EH (cell line): ENCODE results near the gene HSFX2.
"Not testable (repeated sequence)": the region's sequence is repeated elsewhere in the genome, so short reads cannot be mapped to it uniquely, and the experiment has no call there.

Source experiments
- DNase-seq: peaks from one replicate; pipeline ENCODE4 v3.0.0-alpha.2; 2015; ENCODE audit warnings: low read depth

The HSFX2 gene, protein sequence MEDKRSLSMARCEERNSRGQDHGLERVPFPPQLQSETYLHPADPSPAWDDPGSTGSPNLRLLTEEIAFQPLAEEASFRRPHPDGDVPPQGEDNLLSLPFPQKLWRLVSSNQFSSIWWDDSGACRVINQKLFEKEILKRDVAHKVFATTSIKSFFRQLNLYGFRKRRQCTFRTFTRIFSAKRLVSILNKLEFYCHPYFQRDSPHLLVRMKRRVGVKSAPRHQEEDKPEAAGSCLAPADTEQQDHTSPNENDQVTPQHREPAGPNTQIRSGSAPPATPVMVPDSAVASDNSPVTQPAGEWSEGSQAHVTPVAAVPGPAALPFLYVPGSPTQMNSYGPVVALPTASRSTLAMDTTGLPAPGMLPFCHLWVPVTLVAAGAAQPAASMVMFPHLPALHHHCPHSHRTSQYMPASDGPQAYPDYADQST

DNA sequence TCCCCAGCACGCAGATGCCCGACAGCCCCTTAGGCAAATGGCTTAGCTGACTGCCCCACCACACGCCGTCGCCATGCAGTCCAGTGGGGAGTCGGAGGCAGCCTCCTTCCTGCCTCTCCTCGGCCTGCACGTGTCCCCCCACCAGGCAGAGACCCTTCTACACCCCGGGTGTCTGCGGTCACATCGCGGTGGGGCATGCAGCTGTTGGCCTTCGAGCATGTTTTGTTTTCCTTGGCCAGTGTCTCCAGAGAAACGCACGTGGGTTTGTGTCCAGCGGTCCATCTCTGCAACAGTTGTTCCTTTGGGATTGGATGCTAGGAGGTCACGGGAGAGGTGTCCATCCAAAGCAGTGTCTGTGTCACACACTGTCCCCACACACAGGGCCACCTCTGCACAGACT, at the start of gene HSFX2:
Gene HSFX2 (minus strand): TSS at position 101 of the 400 bp plus-strand sequence. CDS start 614 bp downstream, outside the sequence.
- DNase-seq = not testable (repeated sequence)

DNA sequence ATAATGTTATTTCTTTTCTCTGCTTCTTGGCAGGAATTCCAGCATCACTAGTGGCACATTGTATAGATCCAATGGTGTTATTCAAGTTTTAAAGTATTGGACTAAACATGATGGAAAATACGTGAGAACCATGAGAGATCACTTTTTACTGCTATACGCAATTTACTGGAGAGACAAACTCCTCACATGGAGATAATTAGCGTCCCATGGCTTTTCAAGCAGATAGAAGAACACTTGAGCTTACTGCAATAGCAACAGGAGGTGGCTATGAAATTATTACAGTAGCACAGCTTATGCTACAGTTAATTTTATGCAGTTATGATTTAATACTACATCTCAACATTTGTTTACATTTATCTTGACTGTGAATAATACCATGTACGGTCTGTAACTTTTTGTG, 48.4 kb upstream of the HSFX2 start:
- no peak for DNase-seq

DNA sequence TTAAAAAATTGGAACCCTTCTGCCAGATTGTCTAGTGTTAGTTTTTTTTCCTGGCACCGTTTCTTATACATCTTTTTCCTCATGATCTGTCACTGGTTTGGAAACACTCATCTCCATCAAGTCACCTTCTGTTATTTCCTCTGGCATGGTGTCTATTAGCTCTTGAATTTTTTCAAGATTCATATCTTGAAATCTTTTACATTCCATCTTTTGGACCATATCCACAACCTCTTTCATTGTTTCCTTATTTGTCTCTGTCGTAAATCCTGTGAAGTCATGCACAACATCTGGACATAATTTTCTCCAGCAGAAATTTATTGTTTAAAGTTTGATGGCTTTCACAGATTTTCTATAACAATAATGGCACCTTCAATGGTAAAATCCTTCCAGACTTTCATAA, 46.7 kb upstream of the HSFX2 start:
- DNase-seq = peak; percentile 49

DNA sequence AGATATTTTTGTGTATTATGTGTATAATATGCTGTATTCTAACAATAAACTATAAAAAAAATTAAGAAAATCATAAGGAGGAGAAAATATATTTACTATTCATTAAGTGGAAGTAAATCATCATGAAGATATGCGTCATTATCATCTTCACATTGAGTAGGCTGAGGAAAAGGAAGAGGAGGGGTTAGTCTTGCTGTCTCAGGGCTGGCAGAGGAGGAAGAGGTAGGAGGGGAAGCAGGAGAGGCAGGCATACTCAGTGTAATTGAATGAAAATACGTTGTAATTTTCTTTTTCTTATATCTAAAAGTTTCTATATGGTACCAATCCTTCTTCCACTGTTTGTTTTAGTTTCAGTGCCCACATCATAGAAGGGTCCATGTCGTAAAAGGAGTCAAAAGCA, 46.3 kb upstream of the HSFX2 start:
- DNase-seq = peak; percentile 1

DNA sequence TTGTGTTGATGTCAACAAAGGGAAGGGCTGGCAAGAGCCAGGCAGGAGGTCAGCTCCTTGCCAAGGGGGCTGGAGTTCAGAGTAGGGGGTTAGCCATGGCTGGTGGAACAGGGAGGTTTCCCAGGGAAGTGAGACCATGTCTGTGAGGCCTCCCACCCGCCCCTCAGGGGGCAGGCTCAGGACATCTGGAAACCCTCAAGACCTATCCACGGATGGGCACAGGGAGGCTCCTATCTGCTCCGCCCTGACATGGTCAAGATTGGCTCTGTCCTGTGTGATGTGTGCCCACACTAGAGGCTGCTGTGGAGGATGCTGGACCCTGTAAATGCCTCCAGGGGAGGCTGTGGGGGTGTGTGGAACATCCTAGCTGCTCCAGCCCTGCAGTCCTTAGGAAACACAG, 44.5 kb upstream of the HSFX2 start:
- no peak for DNase-seq

DNA sequence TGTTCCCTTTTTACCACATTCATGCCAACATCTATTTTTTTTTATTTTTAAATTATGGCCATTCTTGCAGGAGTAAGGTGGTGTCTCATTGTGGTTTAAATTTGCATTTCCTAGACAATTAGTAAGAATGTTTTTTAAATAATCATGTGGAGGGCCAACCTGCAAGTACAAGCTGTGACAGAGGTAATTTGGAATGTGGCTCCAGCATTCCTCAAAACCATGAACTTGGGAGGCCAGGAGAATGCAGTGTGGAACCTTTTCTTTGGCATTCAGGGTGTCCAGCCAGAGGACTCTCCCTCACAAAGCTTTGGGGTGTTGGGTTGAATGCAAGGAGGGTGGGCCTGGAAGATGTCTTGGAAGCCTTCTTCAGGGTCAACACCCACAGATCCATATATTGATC, 43.7 kb upstream of the HSFX2 start:
- DNase-seq = peak; percentile 44

DNA sequence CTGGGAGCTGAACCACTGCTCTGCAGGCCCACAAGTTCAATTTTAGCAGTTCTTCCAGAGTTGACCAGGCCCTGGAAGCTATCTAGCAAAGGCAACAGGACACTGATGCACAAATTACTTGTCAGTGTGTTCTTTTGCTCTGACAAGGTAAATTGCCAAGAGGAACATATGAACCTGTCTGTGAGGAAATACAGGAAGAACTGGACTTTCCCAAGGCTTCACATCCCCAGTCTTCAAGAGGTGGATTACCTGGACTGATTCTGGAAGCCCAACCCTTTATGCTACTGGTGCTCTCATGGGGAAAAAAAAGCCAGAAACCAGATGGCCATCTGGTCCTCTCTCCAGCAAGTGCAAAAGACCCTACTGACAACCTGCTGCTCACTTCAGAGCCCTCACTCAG, 38.4 kb upstream of the HSFX2 start:
- no peak for DNase-seq

DNA sequence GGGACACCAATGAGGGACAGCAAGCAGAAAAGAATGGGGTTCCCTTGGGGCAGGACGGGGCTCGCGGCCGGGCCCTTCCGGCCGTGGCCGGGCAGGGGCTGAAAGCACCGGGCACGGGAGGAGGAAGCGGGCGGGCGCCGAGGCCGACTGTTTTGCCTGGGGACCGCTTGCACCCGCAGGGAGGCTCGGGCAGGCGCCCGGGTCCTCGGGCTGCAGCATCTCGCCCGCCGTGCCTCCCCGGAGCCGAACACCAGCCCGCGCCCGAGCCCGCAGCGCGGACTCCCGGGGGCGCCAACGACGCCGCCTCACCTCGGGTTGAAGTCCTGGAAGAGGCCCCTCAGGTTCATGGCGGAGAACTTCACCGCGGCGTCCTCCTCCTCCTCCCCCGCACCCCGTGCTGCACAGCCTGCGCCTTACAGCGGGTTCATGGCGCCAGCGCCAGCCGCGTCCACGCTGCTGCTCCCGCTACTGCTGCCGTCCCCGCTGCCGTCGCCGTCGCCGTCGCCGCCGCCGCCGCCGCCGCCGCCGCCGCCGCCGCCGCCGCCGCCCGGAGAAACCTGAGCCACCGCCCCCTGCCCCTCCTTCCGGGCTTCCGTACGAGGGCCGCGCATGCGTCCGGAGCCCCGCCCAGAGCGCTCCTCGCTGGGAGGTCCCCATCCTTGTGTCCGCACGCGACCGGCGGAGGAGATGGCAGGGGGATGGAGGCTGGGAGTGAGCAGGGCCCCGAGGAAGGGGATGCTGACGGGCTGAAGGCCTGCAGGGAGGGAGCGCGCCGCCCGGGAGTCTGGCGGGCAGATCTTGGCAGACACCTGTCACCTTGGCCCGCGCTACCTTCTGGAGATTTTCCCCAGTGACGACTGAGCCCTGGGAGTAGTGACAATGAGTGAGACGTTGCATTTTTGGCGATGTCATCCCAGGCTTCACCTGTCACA, 36.4 kb upstream of the HSFX2 start, which contains the start of gene TMEM185A:
Gene TMEM185A (minus strand): TSS at position 559 of the 932 bp plus-strand sequence. CDS start 212 bp downstream, at position 347.
- DNase-seq = peak; percentile 63

DNA sequence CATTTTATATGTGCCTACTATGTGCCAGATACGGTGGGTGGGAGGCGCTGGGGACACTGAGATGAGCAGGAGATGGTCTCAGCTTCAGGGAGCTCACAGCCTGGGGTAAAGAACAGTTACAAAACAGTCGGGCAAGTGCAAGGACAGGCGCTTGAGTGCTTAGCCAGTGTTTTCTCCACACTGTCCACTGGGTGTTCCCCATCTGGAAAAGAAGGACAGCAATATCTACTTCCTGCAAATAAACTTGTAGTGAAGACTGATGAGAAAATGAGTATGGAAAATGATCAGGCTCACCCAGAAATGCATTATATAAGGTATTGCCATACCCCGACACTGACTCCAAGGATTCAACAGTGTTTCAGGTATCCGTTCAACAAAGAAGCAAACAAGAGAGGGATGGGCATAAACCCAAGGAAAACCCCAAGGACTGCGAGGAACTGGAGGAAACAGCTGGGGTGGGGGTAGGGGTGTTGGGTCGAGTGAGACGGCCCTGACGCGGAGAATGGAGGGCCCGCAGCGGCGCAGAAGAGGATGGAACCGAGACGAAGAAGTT, 35.6 kb upstream of the HSFX2 start:
- DNase-seq = peak; percentile 60

DNA sequence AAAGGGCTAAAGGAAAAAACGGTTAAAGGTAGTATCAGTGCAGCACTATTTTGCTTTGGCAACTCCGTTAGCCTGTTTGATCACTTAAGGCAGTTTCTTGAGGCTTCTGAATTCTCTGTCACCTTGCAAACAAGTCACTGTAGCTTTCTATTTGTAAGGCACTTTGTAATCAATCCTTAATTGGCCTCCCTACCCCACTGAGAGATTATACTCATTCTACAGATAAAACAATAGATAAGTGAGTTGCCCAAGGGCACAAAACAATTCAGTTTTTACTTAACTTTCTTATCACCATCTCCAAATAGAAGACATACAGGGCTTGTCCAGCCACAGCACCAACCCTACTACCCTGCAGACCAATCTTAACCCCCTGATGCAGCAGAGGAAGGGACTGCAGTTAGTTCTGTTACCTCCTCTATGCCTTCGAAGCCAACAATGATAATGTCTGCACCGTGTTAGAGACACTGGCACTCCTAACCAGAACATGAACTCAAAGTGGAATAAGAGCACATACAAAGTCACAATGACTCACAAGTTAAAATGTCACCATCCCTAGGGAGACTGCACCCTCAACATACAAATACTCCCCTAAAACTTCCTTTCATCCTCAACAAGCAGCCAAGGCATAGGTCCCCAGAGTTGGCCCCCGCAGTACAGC, 34.7 kb upstream of the HSFX2 start:
- no peak for DNase-seq

DNA sequence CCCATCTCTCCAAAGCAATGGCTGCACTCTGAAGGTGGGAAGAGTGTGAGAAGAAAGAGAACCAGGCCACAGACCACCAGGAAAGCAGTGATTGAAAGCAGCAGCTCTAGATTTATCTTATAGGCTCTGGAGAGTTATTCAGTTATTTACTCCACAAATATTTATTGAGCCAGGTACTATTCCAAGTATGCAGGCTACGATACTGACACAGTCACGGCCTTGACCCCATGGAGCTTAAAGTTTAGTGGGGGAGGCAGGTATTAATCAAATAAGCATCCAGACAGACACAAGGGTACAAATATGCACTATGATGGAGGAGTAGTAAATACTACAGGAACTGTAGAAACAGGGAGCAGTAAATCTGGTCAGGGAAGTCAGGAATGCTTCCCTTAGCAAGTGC, 33.7 kb upstream of the HSFX2 start:
- DNase-seq = no peak

DNA sequence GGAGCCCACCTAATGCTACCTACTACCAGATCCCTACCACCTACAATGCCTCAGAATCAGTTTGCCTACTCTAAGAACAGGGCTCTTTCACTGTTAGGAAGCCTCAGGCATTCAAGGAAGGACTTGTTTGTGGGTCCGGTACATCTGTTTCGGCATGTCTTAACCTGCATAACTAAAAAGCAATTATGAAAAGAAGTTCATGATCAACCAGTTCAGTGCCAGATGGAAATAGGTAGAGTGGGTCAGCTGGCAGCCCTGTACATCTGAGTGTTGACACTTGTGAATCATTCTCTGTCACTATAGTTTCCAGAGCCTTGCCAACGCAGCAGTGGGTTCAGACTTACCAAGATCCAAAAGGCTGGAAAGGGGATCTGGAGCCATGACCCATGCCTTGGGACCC, 33.2 kb upstream of the HSFX2 start:
- no peak for DNase-seq

DNA sequence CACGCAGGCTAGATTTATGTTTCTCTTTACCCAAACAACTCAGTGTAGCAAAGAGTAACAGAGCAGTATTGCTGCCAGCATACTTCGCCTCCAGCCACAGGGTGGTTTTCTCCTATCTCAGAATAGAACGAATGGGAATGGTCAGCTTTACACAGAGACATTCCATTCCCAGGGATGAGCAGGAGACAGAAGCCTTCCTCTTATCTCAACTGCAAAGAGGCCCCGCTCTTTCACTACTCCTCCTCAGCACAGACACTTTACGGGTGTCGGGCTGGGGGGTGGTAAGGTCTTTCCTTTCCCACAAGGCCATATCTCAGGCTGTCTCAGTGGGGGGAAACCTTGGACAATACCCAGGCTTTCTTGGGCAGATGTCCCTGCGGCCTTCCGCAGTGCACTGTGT, 31.7 kb upstream of the HSFX2 start:
- DNase-seq = not testable (repeated sequence)

DNA sequence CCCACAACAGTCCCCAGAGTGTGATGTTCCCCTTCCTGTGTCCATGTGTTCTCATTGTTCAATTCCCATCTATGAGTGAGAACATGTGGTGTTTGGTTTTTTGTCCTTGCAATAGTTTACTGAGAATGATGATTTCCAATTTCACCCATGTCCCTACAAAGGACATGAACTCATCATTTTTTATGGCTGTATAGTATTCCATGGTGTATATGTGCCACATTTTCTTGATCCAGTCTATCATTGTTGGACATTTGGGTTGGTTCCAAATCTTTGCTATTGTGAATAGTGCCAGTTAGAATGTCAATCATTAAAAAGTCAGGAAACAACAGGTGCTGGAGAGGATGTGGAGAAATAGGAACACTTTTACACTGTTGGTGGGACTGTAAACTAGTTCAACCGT, 24.5 kb upstream of the HSFX2 start:
- not testable (repeated sequence) for DNase-seq

DNA sequence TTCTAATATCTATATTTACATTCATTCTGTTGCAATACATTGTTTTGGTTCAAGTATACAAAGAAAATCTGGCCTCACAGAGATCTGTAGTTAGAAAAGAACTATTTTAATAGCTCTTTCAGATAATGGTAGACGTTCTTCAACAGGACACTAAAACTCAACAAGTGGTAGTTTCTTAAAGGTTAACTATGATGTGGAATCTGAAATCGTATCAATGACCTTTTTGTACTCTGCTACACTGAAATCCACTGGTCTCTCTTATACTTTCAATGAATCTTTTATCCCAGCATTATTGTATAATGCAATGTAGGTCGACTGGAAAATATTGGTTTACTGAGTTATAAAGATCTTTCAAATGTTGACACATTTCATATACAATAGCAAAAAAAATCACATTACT, 23.8 kb upstream of the HSFX2 start:
- no peak for DNase-seq

DNA sequence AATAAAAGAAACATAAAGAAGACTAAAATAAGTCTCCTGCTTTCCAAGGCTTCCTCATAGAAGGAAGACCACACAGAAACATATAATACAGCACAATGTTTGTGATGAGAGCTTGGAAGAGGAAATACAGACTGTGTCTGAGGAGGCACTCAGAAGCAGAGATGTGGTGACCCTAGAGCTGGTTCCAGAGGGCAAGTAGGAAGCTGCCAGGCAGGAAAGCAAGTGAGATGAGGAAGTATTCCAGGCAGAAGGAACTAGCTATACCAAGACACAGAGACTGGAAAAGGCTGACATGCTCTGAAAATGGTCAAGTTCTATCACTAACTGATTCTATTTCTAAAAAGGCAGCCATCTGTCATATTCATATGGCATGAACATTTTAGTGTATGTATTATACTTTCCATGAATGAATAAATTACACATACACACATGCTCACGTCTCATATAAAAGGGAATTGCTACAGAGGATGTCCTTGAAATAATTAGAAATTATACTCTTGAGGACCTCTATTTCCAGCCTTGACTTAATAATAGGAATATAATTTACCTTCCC, 16.6 kb upstream of the HSFX2 start:
- no peak for DNase-seq

DNA sequence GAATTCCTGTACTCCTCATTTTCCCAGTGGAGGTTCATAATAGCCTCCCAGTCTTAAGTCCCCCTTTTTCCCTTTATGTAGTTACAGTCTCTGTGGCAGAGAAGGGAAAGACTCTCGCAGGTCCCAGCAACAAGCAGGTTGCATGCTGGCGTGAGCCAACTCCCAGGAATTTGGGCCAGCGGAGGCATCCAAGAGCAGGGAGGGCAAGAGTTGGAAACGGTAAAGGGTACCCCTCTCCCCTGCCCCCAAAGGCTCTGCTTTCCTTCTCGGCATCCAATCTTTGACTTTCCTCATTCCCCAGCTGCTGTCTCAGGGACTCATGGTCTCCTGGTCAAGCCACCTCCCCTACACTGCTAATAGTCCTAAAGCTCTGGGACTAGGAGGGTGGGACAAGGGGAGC, 15.4 kb upstream of the HSFX2 start:
- no peak for DNase-seq

DNA sequence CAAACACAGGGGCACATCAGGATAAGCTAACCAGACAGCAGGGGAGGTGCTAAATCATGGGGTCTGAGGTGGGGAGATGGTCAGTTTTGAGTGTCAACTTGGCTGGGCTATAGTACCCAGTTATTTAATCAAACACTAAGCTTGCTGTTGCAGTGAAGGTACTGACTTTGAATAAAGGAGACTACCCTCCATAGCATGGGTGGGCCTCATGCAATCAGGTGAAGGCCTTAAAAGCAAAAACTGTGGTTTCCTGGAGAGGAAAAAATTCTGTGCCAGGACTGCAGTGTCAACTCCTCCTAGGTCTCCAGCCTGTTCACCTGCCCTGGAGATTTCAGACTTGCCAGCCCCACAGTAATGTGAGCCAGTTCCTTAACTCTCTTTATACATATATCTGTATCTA, 12.6 kb upstream of the HSFX2 start:
- no peak for DNase-seq

DNA sequence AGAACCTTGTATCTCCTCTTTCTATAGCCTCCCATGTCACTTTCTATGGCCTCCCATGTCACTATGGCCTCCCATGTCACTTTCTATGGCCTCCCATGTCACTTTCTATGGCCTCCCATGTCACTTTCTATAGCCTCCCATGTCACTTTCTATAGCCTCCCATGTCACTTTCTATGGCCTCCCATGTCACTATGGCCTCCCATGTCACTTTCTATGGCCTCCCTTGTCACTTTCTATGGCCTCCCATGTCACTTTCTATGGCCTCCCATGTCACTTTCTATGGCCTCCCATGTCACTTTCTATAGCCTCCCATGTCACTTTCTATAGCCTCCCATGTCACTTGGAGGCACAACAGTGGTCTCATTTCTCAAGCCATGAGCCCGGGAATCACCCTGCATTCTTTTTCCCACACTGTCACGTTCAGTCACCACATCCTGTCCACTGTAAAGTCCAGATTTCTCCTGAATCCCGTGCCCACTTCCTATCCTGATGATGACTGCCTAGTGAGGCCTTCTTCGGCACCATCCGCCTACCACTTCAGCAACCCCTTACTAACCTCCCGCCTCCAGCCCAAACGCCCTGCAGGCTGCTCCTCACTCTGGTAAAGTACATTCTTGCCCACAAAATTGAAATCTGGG, 10.3 kb upstream of the HSFX2 start:
- DNase-seq = peak; percentile 59

DNA sequence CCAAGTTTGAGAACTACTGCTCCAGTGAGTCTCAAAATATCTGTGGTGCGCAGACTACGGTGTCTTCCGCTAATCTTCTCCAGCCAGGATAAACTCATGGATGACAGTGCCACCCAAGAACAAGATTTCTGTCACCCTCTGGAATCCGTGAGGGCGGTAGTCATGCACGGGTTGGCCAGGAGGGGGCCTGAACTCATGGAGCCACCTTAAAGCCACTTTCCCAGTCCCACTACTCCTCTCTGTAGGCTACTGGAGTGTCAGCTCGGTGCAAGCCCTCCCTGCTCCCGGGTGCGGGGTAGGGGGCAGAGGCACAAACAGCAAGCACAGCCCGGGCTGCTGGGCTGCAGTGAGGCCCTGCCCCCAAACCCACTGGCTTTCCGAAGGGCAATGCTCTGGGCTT, 3.5 kb upstream of the HSFX2 start:
- DNase-seq = not testable (repeated sequence)

DNA sequence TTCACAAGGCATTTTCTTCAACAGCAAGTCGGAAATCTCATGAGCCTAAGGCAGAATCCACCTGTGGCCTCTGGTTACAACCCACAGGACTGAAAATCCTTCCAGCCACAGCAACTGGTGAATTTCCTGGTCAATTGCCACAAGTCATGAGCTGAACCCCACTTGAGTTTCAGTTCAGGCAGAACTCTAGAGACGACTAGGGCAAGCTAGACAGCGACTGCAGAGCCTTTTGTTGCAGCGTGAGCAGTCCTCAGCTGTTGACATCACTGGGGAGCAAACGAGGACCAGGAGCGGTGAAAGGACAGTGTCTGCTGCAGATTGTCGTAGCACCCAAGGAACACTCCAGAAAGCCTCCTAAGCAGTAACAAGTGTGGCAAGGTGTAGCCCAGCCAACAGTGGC, 829 bp upstream of the HSFX2 start:
- not testable (repeated sequence) for DNase-seq
